ENCODE results near the gene ALPG. TPM values are rescaled to one million over a fixed set of nuclear protein-coding genes. Genes with fewer than 3 reads are reported as not detected.

ALPG gene
- total and polyA plus RNA-seq, 10 of the 15 experiments (the other 5 are each of a cell fraction or from before 2014, with no cell fraction given), result not detected

DNA sequence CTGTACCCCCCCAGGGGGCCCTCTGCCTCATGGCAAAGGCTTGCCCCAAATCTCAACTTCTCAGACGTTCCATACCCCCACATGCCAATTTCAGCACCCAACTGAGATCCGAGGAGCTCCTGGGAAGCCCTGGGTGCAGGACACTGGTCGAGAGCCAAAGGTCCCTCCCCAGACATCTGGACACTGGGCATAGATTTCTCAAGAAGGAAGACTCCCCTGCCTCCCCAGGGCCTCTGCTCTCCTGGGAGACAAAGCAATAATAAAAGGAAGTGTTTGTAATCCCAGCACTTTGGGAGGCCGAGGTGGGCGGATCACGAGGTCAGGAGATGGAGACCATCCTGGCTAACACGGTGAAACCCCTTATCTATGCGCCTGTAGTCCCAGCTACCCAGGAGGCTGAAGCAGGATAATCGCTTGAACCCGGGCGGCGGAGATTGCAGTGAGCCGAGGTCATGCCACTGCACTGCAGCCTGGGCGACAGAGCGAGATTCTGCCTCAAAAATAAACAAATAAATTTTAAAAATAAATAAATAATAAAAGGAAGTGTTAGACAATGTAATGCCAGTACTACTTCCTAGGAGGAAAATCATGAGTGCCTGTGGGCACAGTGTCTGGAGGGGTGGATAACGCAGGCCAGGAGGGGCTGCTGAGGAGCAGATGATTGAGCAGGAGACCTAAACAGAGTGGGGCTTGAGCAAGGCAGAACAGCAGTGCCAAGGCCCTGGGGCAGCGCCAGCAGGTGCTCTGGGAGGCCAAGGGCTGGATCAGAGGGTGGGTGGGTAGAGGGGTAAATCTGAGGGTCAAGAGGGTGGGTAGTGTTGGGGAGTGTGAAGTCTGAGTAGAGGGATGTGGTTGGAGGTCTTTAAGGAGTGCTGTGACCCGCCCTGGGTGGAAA lies 24.1 kb upstream of the ALPG start:
- no peak overlapping the region for H2AFZ ChIP-seq (ENCODE audit: control insufficient read depth, low read depth, low read length)
- H3K36me3 ChIP-seq (ENCODE audit: control insufficient read depth in 2 of 2, insufficient read depth in 2 of 2, low read length in 1 of 2), result no peaks in the 10 kb centered on the region
- no TSS peak for BruUV-seq (replicated peaks)
- no peak overlapping the region for H3K4me3 ChIP-seq
- peaks cover 0 to 7% of the 10 kb centered on the region in 2 experiments; a peak in 2 of 4 replicates for H3K27me3 ChIP-seq (replicated peaks in 1 of 2; ENCODE audit: control insufficient read depth in 2 of 2, insufficient read depth in 2 of 2, low read length in 1 of 2)
- H3K79me2 ChIP-seq (ENCODE audit: control insufficient read depth, insufficient read depth, low read length), result no peaks in the 10 kb centered on the region
- 29% methylated on average over 17 of the region's 18 CpGs for WGBS (ENCODE audit: insufficient coverage, insufficient replicate concordance, low lambda C conversion rate, missing lambda C conversion rate)
- no peaks in the 10 kb centered on the region for H4K20me1 ChIP-seq (ENCODE audit: control insufficient read depth, insufficient read depth)
- POLR2A ChIA-PET, result no interaction called here
- ATAC-seq, result no peak
- no peak overlapping the region for H3K4me2 ChIP-seq (ENCODE audit: control insufficient read depth, insufficient read depth)
- no peak overlapping the region for H3K27ac ChIP-seq (ENCODE audit: control insufficient read depth, insufficient read depth)
- no peaks in the 10 kb centered on the region for H3K4me1 ChIP-seq (ENCODE audit: control insufficient read depth, insufficient read depth, low read length)
- no peak overlapping the region for H3K9ac ChIP-seq (ENCODE audit: control insufficient read depth, insufficient read depth, low read length)
- TF ChIP-seq POLR2AphosphoS5 (IDR thresholded peaks at IDR 0.05; ENCODE audit: low read length) (no peak), ZSCAN29 (IDR thresholded peaks at IDR 0.05) (no peak), ZBTB11 (CRISPR knock-in tag; IDR thresholded peaks at IDR 0.05) (no peak)
- SMC1A ChIA-PET (ENCODE audit: uncharacterized antibody, unreplicated experiment), result no interaction called here
- in situ Hi-C loops (cut with MboI) (loop anchor here (5.0 kb wide), 1 partner anchor 50 kb away; no protein-coding TSS in a partner anchor), intact Hi-C loops (cut with micrococcal nuclease; ENCODE audit: unreplicated experiment) (no loop called here)
- CTCF ChIA-PET, result no interaction called here
- RAD21 ChIA-PET (ENCODE audit: unreplicated experiment), result no interaction called here
- H3K9me3 ChIP-seq (replicated peaks; ENCODE audit: control insufficient read depth, insufficient read depth, low read length), result no peaks in the 10 kb centered on the region
- FAIRE-seq, result no peak
- DNase-seq (ENCODE audit: low read depth, low spot score), result no peak

Measured in GM12878 (cell line).